SK-N-MC (cell line): Measurements from ENCODE around the gene MLX.
A peak's percentile ranks its signal among the peaks of the same experiment; 100 is the strongest.
"Not testable (repeated sequence)": the region's sequence is repeated elsewhere in the genome, so short reads cannot be mapped to it uniquely, and the experiment has no call there.

Source experiments
- DNase-seq: peaks from one replicate; pipeline ENCODE4 v3.0.0-alpha.2; 2011; ENCODE audit warnings: low read depth, low spot score
- H3K27ac ChIP-seq: fragments of 200-600 bp; sonication (generic); 2 replicates; pipeline ENCODE4 v1.5.1; 2016; ENCODE audit warnings: mixed run types
- H3K36me3 ChIP-seq: fragments of 200-600 bp; sonication (generic); 2 replicates; pipeline ENCODE4 v1.6.1; 2017; ENCODE audit warnings: antibody characterized with exemption, low read length, mixed read lengths; ENCODE audit not compliant: insufficient read depth
- H3K4me3 ChIP-seq: fragments of 200-600 bp; sonication (generic); 2 replicates; pipeline ENCODE4 v1.5.1; 2016
- H3K9ac ChIP-seq: fragments of 200-600 bp; sonication (generic); 2 replicates; pipeline ENCODE4 v1.8.0; 2017; ENCODE audit warnings: mixed run types, mixed read lengths; ENCODE audit not compliant: insufficient read length
- H3K9me3 ChIP-seq: fragments of 200-600 bp; sonication (generic); 2 replicates; pipeline ENCODE4 v1.6.1; 2017; ENCODE audit warnings: low read depth, mild to moderate bottlenecking, antibody characterized with exemption, low read length, moderate library complexity, mixed read lengths
- EZH2 ChIP-seq: fragments of 200-600 bp; sonication (generic); IDR thresholded peaks from one replicate; pipeline ENCODE4 v1.6.1; 2017; ENCODE audit warnings: antibody characterized with exemption
- FOXP2 ChIP-seq: optimal IDR thresholded peaks from 2 replicates; pipeline ENCODE3; 2011; ENCODE audit warnings: mild to moderate bottlenecking, moderate library complexity; ENCODE audit not compliant: insufficient read depth; ENCODE audit errors: extremely low read length, control extremely low read depth
- POLR2AphosphoS5 ChIP-seq: IDR thresholded peaks from 2 replicates; pipeline ENCODE4 v1.6.1; 2012; ENCODE audit warnings: mild to moderate bottlenecking, low read depth, low read length, borderline replicate concordance

The MLX gene

GRCh38 chr17:42596386-42596785, 29.5 kb downstream of the MLX start:
- no peak overlapping the region for H3K9ac ChIP-seq
- TF ChIP-seq POLR2AphosphoS5 (no peak), FOXP2 (no peak), EZH2 (no peak)
- no peak for DNase-seq

GRCh38 chr17:42598905-42599304, 32.0 kb downstream of the MLX start:
- H3K36me3 ChIP-seq, result no peaks in the 10 kb centered on the region
- H3K9ac ChIP-seq, result peak overlapping the region; percentile 26
- peak overlapping the region; percentile 49 for H3K27ac ChIP-seq
- no peak for TF ChIP-seq POLR2AphosphoS5
- no peak for TF ChIP-seq EZH2
- no peak for TF ChIP-seq FOXP2
- no peak for DNase-seq
- H3K4me3 ChIP-seq, result no peak overlapping the region; the same call in 1 of the 2 replicates
- H3K9me3 ChIP-seq, result no peaks in the 10 kb centered on the region

More at GRCh38 chr17:42596386-42596785, 29.5 kb downstream of the MLX start:
- no peaks in the 10 kb centered on the region for H3K9me3 ChIP-seq
- H3K27ac ChIP-seq, result no peak overlapping the region
- no peaks in the 10 kb centered on the region for H3K36me3 ChIP-seq
- H3K4me3 ChIP-seq, result no peak overlapping the region

DNA sequence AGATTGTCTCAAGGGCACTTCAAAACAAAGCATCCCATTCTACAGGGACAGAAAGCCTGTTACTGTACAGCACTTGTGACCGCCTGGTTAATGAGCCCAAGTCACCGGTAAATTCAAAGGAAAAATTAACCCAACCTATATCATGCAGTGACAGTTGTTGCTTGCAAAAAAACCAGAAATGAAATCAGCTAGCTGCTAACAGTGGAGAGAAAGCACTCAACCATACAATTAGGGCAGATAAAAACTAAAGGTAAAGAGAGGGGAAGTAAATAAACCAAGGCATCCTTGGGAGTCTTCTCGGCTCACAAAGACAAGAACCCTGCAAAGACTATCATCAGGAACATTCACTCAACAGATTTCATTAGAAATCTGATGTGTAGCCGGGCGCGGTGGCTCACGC, 36.4 kb downstream of the MLX start:
- Histone ChIP-seq H3K27ac (no peak overlapping the region), H3K9me3 (no peaks in the 10 kb centered on the region), H3K36me3 (no peaks in the 10 kb centered on the region), H3K9ac (no peak overlapping the region), H3K4me3 (no peak overlapping the region)
- TF ChIP-seq EZH2, result no peak
- TF ChIP-seq POLR2AphosphoS5, result no peak
- no peak for TF ChIP-seq FOXP2
- no peak for DNase-seq

DNA sequence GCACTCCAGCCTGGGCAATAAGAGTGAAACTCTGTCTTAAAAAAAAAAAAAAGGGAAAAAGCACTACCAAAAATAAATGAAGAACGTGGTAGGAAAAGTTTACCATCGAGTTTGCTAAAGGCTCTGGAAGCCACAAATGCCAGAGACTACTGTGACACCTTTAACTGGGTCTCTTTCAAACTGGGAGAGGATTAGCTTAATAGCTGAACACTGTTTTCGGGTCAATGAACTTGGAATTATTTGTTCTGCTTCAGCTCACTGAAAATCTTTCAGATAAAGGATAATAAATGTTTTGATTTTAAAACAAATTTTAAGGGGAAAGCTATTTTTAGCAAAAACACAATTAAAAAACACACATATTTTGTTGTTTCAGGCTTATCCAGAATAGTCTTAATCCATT, 40.9 kb downstream of the MLX start:
- no peak for DNase-seq
- H3K36me3 ChIP-seq, result peaks cover 11% of the 10 kb centered on the region
- TF ChIP-seq EZH2 (no peak), POLR2AphosphoS5 (no peak)
- no peak overlapping the region for H3K27ac ChIP-seq
- H3K9me3 ChIP-seq, result no peaks in the 10 kb centered on the region
- peak overlapping the region; percentile 91 for H3K9ac ChIP-seq
- H3K4me3 ChIP-seq, result peak overlapping the region; percentile 87

DNA sequence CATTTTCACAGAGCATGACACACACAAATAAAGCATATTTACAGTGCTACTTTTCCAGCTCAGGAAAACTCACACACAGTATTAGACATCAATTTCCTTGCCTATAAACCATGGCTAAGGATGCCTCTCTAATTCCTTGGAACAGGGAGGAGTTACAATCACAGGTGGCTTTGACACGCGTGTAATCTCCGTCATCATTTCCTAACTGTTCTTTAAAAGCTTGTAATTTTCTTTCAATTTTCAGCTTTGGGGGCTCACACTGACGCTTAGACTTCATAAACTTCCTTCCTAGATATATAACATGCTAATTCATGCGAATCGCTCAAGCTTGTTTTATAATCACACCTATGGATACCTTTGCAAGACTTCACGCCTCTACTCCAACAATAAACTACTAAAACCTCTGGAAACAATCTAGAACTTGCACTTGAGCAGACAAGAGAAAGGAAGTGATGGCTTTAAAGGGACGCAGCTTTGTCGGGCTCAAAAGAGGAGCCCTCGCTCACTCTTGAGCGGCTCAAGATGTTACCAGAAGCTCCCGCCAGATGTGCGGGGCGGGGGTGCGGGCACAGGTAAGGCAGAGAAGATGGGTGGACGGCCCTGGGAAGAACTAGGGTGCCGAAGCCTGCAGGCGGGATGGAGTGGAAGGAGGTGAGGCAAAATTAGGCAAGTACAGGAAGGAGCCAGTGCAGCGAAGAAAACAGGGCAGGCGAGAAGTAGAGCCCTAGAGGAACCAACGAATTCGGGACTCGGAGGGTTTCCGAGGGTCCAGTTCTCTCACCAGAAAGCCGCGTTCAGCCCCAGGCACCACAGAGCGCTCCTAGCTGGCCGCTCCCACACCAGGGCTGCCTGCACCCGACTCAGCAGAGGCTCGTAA, 41.6 kb downstream of the MLX start:
- Histone ChIP-seq H3K9me3 (no peaks in the 10 kb centered on the region), H3K36me3 (peaks cover 18% of the 10 kb centered on the region), H3K27ac (no peak overlapping the region; the same call in 1 of the 2 replicates), H3K9ac (peak overlapping the region; percentile 91), H3K4me3 (peak overlapping the region; percentile 87)
- DNase-seq, result no peak
- no peak for TF ChIP-seq POLR2AphosphoS5

- DNase-seq, result peak; percentile 96
Measured at GRCh38 chr17:42609182-42609813, 42.4 kb downstream of the MLX start, which contains the start of the genes RETREG3 and TUBG1. TSS of gene RETREG3 (minus strand) at chr17:42609374. CDS start at chr17:42609324, 50 bp downstream. TSS of gene TUBG1 (plus strand) at chr17:42609683. CDS start at chr17:42609738, 55 bp downstream.

GRCh38 chr17:42609814-42610801, 43.2 kb downstream of the MLX start:
- Histone ChIP-seq H3K27ac (0 out of 2 replicates have a peak overlapping the region, but pooled peaks have one; percentile 19), H3K4me3 (peak overlapping the region; percentile 87), H3K36me3 (peaks cover 32% of the 10 kb centered on the region), H3K9ac (peak overlapping the region; percentile 92)
- H3K9me3 ChIP-seq, DNase-seq: not testable (repeated sequence)

More at GRCh38 chr17:42609182-42609813, 42.4 kb downstream of the MLX start, which contains the start of the genes RETREG3 and TUBG1:
- peak within 1 kb of the TSS; percentile 92 for H3K9ac ChIP-seq
- TF ChIP-seq POLR2AphosphoS5 (peak; percentile 89), EZH2 (no peak), FOXP2 (peak; percentile 73)
- H3K27ac ChIP-seq, result peak within 1 kb of the TSS; percentile 19; the same call in 1 of the 2 replicates
- H3K36me3 ChIP-seq, result peaks cover 24% of the 10 kb centered on the region
- H3K9me3 ChIP-seq, result no peaks in the 10 kb centered on the region
- H3K4me3 ChIP-seq, result peak within 1 kb of the TSS; percentile 87

DNA sequence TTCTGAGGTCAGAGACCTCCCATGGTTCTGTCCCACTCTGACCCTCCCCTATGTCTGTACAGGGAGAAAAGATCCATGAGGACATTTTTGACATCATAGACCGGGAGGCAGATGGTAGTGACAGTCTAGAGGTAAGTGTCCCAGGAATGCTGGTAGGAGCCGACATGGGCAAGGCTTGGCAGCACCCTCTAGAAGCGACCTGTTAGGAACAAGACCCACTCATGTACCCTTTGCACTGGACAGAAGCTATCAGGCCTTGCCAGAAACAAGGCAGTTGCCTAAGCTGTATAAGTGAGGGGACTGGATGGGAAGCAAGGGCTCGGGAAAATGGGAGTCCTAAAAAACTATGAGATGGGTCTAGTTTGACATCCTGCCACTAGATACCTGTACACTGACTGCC, 45.1 kb downstream of the MLX start:
- TF ChIP-seq POLR2AphosphoS5, result no peak
- no peak for TF ChIP-seq EZH2
- TF ChIP-seq FOXP2, result no peak
- no peak for DNase-seq
- Histone ChIP-seq H3K27ac (no peak overlapping the region), H3K9me3 (no peaks in the 10 kb centered on the region), H3K36me3 (peaks cover 41% of the 10 kb centered on the region), H3K9ac (no peak overlapping the region), H3K4me3 (no peak overlapping the region)
